Common myeloid progenitor, CD34-positive (primary cell): ENCODE measurements around the gene SLC1A4.
"Not testable (repeated sequence)": the region's sequence is repeated elsewhere in the genome, so short reads cannot be mapped to it uniquely, and the experiment has no call there.

ENCODE experiments used
- CTCF ChIA-PET: fragments of 350-600 bp; sonication (Branson Sonifier 250); formaldehyde crosslinking; loops from one replicate; lab custom pipeline; 2021; ENCODE audit warnings: antibody characterized with exemption; lab: Charles Lee
- POLR2A ChIA-PET: fragments of 350-600 bp; sonication (Branson Sonifier 250); formaldehyde crosslinking; loops from one replicate; lab custom pipeline; 2021; ENCODE audit warnings: antibody characterized with exemption; lab: Charles Lee
- DNase-seq, 3 donors: peaks; one replicate each; pipeline versions ENCODE4 v3.0.0 to v3.0.0-alpha.2; 2013
- H3K27ac ChIP-seq, 2 experiments: 1 replicate in 1 of 2; 2 replicates in 1 of 2; pipeline ENCODE4 v1.7.0; 2013; ENCODE audit warnings: inconsistent platforms in 2 of 2, low read length in 2 of 2, mild to moderate bottlenecking in 2 of 2, low read depth in 1 of 2, moderate library complexity in 1 of 2; ENCODE audit not compliant: severe bottlenecking in 2 of 2, insufficient read depth in 1 of 2, poor library complexity in 1 of 2
- H3K27me3 ChIP-seq, 5 experiments: replicated peaks in 2 of 5; 1 replicate in 3 of 5; 2 replicates in 2 of 5; pipeline versions ENCODE4 v1.6.1 to v1.7.0; 2013; ENCODE audit warnings: low read length in 4 of 5, mild to moderate bottlenecking in 2 of 5, moderate library complexity in 2 of 5, inconsistent platforms in 1 of 5; ENCODE audit not compliant: insufficient read depth in 5 of 5, control insufficient read depth in 4 of 5
- H3K36me3 ChIP-seq, 4 experiments: 1 replicate in 2 of 4; 2 replicates in 2 of 4; pipeline versions ENCODE4 v1.6.1 to v1.7.0; 2013; ENCODE audit warnings: low read length in 3 of 4, control low read depth in 1 of 4, mild to moderate bottlenecking in 1 of 4; ENCODE audit not compliant: control insufficient read depth in 4 of 4, insufficient read depth in 4 of 4
- H3K4me1 ChIP-seq, 4 experiments: 1 replicate in 3 of 4; 2 replicates in 1 of 4; pipeline versions ENCODE4 v1.6.1 to v1.7.1; 2013; ENCODE audit warnings: low read length in 3 of 4, mild to moderate bottlenecking in 3 of 4, control low read depth in 1 of 4, inconsistent platforms in 1 of 4, moderate library complexity in 1 of 4; ENCODE audit not compliant: control insufficient read depth in 4 of 4, insufficient read depth in 4 of 4; ENCODE audit errors: control extremely low read depth in 1 of 4
- H3K4me3 ChIP-seq, 7 experiments: 1 replicate in 4 of 7; 2 replicates in 3 of 7; pipeline versions ENCODE4 v1.5.1 to v1.7.0; 2013; ENCODE audit warnings: mild to moderate bottlenecking in 7 of 7, low read length in 6 of 7, moderate library complexity in 6 of 7, inconsistent platforms in 2 of 7, low read depth in 2 of 7, control low read depth in 1 of 7; ENCODE audit not compliant: insufficient read depth in 4 of 7, control insufficient read depth in 1 of 7; ENCODE audit errors: extremely low read depth in 1 of 7
- H3K9me3 ChIP-seq, 5 experiments: 1 replicate in 4 of 5; 2 replicates in 1 of 5; pipeline versions ENCODE4 v1.6.1 to v1.7.1; 2013; ENCODE audit warnings: low read length in 4 of 5, mild to moderate bottlenecking in 2 of 5, inconsistent platforms in 1 of 5, low read depth in 1 of 5, moderate library complexity in 1 of 5; ENCODE audit not compliant: control insufficient read depth in 4 of 5, insufficient read depth in 2 of 5; ENCODE audit errors: control extremely low read depth in 1 of 5
- WGBS: methylation state at CpG from one replicate; pipeline ENCODE4 v1.1.5; 2013; ENCODE audit not compliant: insufficient coverage; 5-methylcytosine and 5-hydroxymethylcytosine counted together

Gene SLC1A4

GRCh38 chr2:64998658-64999061, 9.5 kb downstream of the SLC1A4 start:
- Histone ChIP-seq H3K4me1 (peaks cover 0 to 3% (median 3%) of the 10 kb centered on the region in 4 experiments), H3K4me3 (no peak overlapping the region), H3K36me3 (peaks cover 5 to 60% (median 12%) of the 10 kb centered on the region in 4 experiments), H3K27me3 (no peaks in the 10 kb centered on the region), H3K9me3 (no peaks in the 10 kb centered on the region), H3K27ac (no peak overlapping the region)
- DNase-seq = no peak
- ChIA-PET CTCF (interaction anchor here (1.3 kb wide), 1 partner anchor 32 kb away, joined by 3 read pairs; no protein-coding TSS in a partner anchor), POLR2A (no interaction called here)
- WGBS = 81% methylated on average over 2 of the region's 2 CpGs

GRCh38 chr2:64999754-65000153, 10.6 kb downstream of the SLC1A4 start:
- no peak overlapping the region for H3K27ac ChIP-seq
- DNase-seq = no peak
- 96% methylated on average over 2 of the region's 2 CpGs for WGBS
- peaks cover 0 to 3% (median 3%) of the 10 kb centered on the region in 4 experiments for H3K4me1 ChIP-seq
- H3K4me3 ChIP-seq = no peak overlapping the region
- ChIA-PET CTCF (interaction anchor here (1.3 kb wide), 1 partner anchor 31 kb away, joined by 3 read pairs; no protein-coding TSS in a partner anchor), POLR2A (no interaction called here)
- no peaks in the 10 kb centered on the region for H3K9me3 ChIP-seq
- H3K36me3 ChIP-seq = peaks cover 6 to 57% (median 12%) of the 10 kb centered on the region in 4 experiments
- H3K27me3 ChIP-seq = no peaks in the 10 kb centered on the region

GRCh38 chr2:65000644-65001043, 11.4 kb downstream of the SLC1A4 start:
- Histone ChIP-seq H3K9me3 (no peaks in the 10 kb centered on the region), H3K27ac (no peak overlapping the region), H3K27me3 (no peaks in the 10 kb centered on the region), H3K4me1 (peaks cover 0 to 3% (median 2%) of the 10 kb centered on the region in 4 experiments), H3K36me3 (peaks cover 8 to 58% (median 15%) of the 10 kb centered on the region in 4 experiments), H3K4me3 (no peak overlapping the region)
- POLR2A ChIA-PET = no interaction called here
- DNase-seq = no peak
- 100% methylated on average over 1 of the region's 3 CpGs for WGBS
- CTCF ChIA-PET = interaction anchor here (2.1 kb wide), 1 partner anchor 9 kb away, joined by 9 read pairs; no protein-coding TSS in a partner anchor

- POLR2A ChIA-PET = no interaction called here
These were observed 13.8 kb downstream of the SLC1A4 start for GRCh38 chr2:65003037-65003436.

GRCh38 chr2:65004232-65004631, 15.0 kb downstream of the SLC1A4 start:
- H3K27ac ChIP-seq, POLR2A ChIA-PET, H3K4me3 ChIP-seq, H3K27me3 ChIP-seq, DNase-seq, H3K4me1 ChIP-seq, H3K9me3 ChIP-seq: not testable (repeated sequence)
- CTCF ChIA-PET = interaction anchor here (1.7 kb wide), 1 partner anchor 88 kb away, joined by 4 read pairs; no protein-coding TSS in a partner anchor
- H3K36me3 ChIP-seq = peaks cover 8 to 58% (median 24%) of the 10 kb centered on the region in 4 experiments
- WGBS = 100% methylated on average over 1 of the region's 3 CpGs

More at GRCh38 chr2:65003037-65003436, 13.8 kb downstream of the SLC1A4 start:
- H3K36me3 ChIP-seq = peaks cover 8 to 56% (median 21%) of the 10 kb centered on the region in 4 experiments
- H3K27me3 ChIP-seq = no peaks in the 10 kb centered on the region
- H3K9me3 ChIP-seq = no peaks in the 10 kb centered on the region
- CTCF ChIA-PET = interaction anchor here (1.7 kb wide), 1 partner anchor 87 kb away, joined by 4 read pairs; no protein-coding TSS in a partner anchor
- H3K4me1 ChIP-seq = peaks cover 0 to 3% (median 2%) of the 10 kb centered on the region in 4 experiments
- WGBS = 100% methylated on average over 3 of the region's 3 CpGs
- no peak overlapping the region for H3K27ac ChIP-seq
- H3K4me3 ChIP-seq = no peak overlapping the region
- no peak for DNase-seq

- Histone ChIP-seq H3K36me3 (peaks cover 12 to 51% (median 25%) of the 10 kb centered on the region in 4 experiments), H3K4me3 (no peak overlapping the region), H3K9me3 (no peaks in the 10 kb centered on the region), H3K27me3 (no peaks in the 10 kb centered on the region), H3K4me1 (peaks cover 15 to 29% (median 26%) of the 10 kb centered on the region in 4 experiments), H3K27ac (no peak overlapping the region)
- ChIA-PET CTCF (no interaction called here), POLR2A (no interaction called here)
- no CpG with 5 or more reads among the region's 1 CpG for WGBS
- no peak for DNase-seq
These were observed 24.6 kb downstream of the SLC1A4 start for GRCh38 chr2:65013776-65014175.

- no peak overlapping the region for H3K27ac ChIP-seq
- POLR2A ChIA-PET = no interaction called here
- WGBS = 95% methylated on average over 4 of the region's 5 CpGs
- no peak overlapping the region for H3K4me3 ChIP-seq
- DNase-seq = no peak
- H3K4me1 ChIP-seq = peaks cover 18 to 40% (median 37%) of the 10 kb centered on the region in 4 experiments
- H3K36me3 ChIP-seq = peaks cover 9 to 59% (median 27%) of the 10 kb centered on the region in 4 experiments
- CTCF ChIA-PET = interaction anchor here (1.1 kb wide), 1 partner anchor 19 kb away, joined by 6 read pairs; no protein-coding TSS in a partner anchor
- H3K9me3 ChIP-seq = no peaks in the 10 kb centered on the region
- no peaks in the 10 kb centered on the region for H3K27me3 ChIP-seq
These were observed 26.5 kb downstream of the SLC1A4 start for GRCh38 chr2:65015731-65016130.
